Small intestine (tissue), 7 donors: Measurements from ENCODE around the gene MPP1. TPM values are rescaled to one million over a fixed set of nuclear protein-coding genes. Genes with fewer than 3 reads are reported as not detected.

Experiments used
- DNase-seq, 2 donors: peaks; one replicate each; pipeline versions ENCODE4 v3.0.0 to v3.0.0-alpha.2; 2013
- FAIRE-seq: peaks from 2 replicates; lab custom pipeline; 2012; peaks lifted over from hg19 to GRCh38; lab: Jason Lieb, UNC
- H3K27ac ChIP-seq, 3 donors: one replicate each; pipeline ENCODE4 v1.5.1; 2013; ENCODE audit warnings: low read length in 2 of 3, mild to moderate bottlenecking in 2 of 3, control low read depth in 1 of 3, inconsistent platforms in 1 of 3, low read depth in 1 of 3, moderate library complexity in 1 of 3
- H3K27me3 ChIP-seq, 3 donors: one replicate each; pipeline ENCODE4 v1.6.1; 2013; ENCODE audit warnings: low read length in 3 of 3, inconsistent platforms in 1 of 3; ENCODE audit not compliant: control insufficient read depth in 3 of 3, insufficient read depth in 3 of 3
- H3K36me3 ChIP-seq, 3 donors: one replicate each; pipeline ENCODE4 v1.6.1; 2013; ENCODE audit warnings: low read length in 3 of 3, inconsistent platforms in 1 of 3, low read depth in 1 of 3, mild to moderate bottlenecking in 1 of 3, moderate library complexity in 1 of 3; ENCODE audit not compliant: control insufficient read depth in 3 of 3, insufficient read depth in 2 of 3
- H3K4me1 ChIP-seq, 3 donors: one replicate each; pipeline ENCODE4 v1.6.1; 2013; ENCODE audit warnings: low read length in 2 of 3, inconsistent platforms in 1 of 3, low read depth in 1 of 3, mild to moderate bottlenecking in 1 of 3, moderate library complexity in 1 of 3; ENCODE audit not compliant: control insufficient read depth in 3 of 3, insufficient read depth in 2 of 3
- H3K4me3 ChIP-seq, 3 donors: one replicate each; pipeline ENCODE4 v1.5.1; 2013; ENCODE audit warnings: low read length in 3 of 3, control low read depth in 1 of 3, inconsistent platforms in 1 of 3, low read depth in 1 of 3, mild to moderate bottlenecking in 1 of 3, moderate library complexity in 1 of 3
- H3K9me3 ChIP-seq, 2 donors: one replicate each; pipeline ENCODE4 v1.6.1; 2013; ENCODE audit warnings: low read depth in 1 of 2, low read length in 1 of 2; ENCODE audit not compliant: control insufficient read depth in 2 of 2, insufficient read depth in 1 of 2
- WGBS, 3 donors: extraction: QIAGEN DNeasy Blood & Tissue Kit; methylation state at CpG; one replicate each; pipeline ENCODE4 v1.1.7; 2013; 5-methylcytosine and 5-hydroxymethylcytosine counted together
- polyA plus RNA-seq, 4 donors: library from polyadenylated mRNA; stranded (reverse) in 3 of 4; unstranded in 1 of 4; fragments of 200-250 nt in 3 of 4; fragments of 120-200 nt in 1 of 4; gene quantifications; one replicate each; pipeline versions ENCODE4 v1.2.1 to v1.2.3, GENCODE V29; 2013
- donor health status: healthy with polysubstance abuse.
- donor health status: control.
- donor health status: control.
- donor health status: Bipolar disorder and iron deficiency.
- donor health status: healthy.

The MPP1 gene
- polyA plus RNA-seq, 4 donors = 35.9 to 199 (median 87.7) TPM

DNA sequence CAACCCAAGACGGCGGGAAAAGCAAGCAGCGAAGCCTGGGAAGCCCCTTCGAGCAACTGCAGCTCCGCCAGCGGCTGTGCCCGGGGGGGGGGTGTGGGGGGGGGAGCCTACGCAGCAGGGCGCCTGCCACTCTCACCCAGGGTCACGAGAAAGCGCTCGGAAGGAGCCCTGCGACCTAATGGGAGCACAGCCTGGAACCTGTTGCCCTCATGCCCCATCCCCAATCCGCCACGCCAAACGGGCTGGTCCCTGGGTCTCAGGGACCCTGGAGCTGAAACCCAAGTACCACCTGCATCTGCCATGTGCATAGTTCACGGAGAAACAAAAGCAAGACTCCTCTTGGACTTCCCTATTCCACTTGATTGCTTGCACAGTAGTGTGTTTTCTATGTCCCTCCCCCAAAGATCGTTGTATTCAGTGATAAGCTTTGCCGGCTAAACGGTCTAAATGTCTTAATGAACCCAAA, 54.0 kb downstream of the MPP1 start:
- Histone ChIP-seq H3K4me1 (no peaks in the 10 kb centered on the region), H3K27me3 (peaks cover 0 to 35% (median 0%) of the 10 kb centered on the region in 3 donors), H3K9me3 (no peaks in the 10 kb centered on the region), H3K27ac (peak overlapping the region in 1 of 3 donors; percentile 89), H3K4me3 (peak overlapping the region in 2 of 3 donors; percentile 28 to 62), H3K36me3 (no peaks in the 10 kb centered on the region)
- WGBS, 3 donors = 11 to 36% (median 28%) methylated on average over 7 to 15 of the region's 20 CpGs
- DNase-seq (no peak), FAIRE-seq (no peak)

DNA sequence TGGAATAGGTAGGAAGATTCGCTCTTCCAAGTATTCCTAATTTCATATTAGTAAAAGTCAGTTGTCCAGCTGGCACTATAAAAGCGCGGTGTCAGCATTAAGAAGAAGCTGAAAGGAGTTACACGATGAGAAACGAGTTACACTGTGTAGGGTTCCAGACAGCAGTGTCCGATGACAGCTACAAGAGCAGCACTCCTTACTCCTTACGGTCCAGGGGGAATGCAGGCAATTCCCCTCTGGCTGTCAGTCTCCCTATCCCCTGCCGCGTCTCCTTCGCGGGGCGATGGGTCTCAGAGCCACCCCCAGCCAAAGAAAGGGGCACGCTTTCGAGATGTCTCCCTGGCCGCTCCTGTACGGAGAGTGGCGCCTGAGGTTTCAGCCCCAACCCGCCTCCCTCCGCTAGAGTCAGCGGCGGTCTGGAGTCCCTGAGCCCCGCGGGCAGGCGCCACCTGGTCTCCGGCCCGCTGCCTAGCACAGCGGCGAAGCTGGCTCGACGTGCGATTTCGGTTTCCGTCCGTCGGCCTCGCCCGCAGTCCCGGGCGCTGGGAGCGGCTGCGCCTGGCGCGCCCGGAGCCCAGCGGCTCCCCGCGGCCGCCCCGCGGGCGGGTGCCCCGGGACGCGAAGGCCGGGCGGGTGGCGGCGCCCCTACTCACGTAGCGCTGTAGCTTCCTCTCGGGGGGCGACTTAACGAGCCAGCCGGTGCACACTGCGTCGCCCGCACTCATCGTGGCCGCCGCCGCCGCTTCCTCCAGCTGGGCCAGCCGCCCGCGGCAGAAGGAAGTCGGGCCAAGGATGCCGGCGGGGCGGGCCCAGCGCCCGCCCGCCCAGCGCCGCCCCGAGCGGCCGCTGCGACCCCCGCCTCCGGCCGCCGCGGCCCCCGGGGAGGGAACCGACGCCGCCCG, 54.7 kb downstream of the MPP1 start, which contains the start of gene GAB3:
TSS of gene GAB3 (minus strand) at position 777 of the 902 bp plus-strand sequence. CDS start at position 725, 52 bp downstream.
- DNase-seq = peak; percentile 25 to 43
- Histone ChIP-seq H3K4me1 (no peaks in the 10 kb centered on the region), H3K36me3 (no peaks in the 10 kb centered on the region), H3K9me3 (no peaks in the 10 kb centered on the region), H3K27me3 (peaks cover 0 to 35% (median 0%) of the 10 kb centered on the region in 3 donors), H3K4me3 (peak within 1 kb of the TSS; percentile 28 to 62 (median 39)), H3K27ac (peak within 1 kb of the TSS; percentile 38 to 89 (median 66))
- no peak for FAIRE-seq
- 0 to 34% (median 20%) methylated on average over 12 to 98 of the region's 98 CpGs for WGBS, 3 donors

DNA sequence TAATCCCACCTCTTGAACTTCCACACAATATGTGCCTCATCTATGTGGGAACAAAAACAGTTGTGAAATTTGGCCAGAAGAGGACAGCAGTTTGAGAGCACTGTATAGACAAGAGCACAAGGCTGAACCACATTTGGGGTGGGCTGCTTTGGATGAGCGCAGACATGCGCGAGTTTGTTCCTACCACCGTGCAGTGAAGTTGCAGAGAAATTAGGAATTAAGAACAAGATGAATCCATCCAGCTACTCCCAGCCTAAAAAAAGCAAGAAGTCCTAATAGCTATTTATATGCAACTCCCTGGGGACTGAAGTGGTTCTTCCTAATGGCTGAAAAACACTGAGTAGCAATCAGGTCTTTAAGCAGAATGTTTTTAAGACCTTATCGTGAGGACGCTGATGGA, 55.4 kb downstream of the MPP1 start:
- H3K4me1 ChIP-seq = no peaks in the 10 kb centered on the region
- no peaks in the 10 kb centered on the region for H3K36me3 ChIP-seq
- DNase-seq = peak in 1 of 2 donors; percentile 2
- FAIRE-seq = no peak
- WGBS, 3 donors = 17 to 54% (median 46%) methylated on average over 6 of the region's 6 CpGs
- H3K27ac ChIP-seq = peak overlapping the region in 2 of 3 donors; percentile 38 to 89
- peaks cover 0 to 35% (median 0%) of the 10 kb centered on the region in 3 donors for H3K27me3 ChIP-seq
- peak overlapping the region in 2 of 3 donors; percentile 39 to 62 for H3K4me3 ChIP-seq
- no peaks in the 10 kb centered on the region for H3K9me3 ChIP-seq

DNA sequence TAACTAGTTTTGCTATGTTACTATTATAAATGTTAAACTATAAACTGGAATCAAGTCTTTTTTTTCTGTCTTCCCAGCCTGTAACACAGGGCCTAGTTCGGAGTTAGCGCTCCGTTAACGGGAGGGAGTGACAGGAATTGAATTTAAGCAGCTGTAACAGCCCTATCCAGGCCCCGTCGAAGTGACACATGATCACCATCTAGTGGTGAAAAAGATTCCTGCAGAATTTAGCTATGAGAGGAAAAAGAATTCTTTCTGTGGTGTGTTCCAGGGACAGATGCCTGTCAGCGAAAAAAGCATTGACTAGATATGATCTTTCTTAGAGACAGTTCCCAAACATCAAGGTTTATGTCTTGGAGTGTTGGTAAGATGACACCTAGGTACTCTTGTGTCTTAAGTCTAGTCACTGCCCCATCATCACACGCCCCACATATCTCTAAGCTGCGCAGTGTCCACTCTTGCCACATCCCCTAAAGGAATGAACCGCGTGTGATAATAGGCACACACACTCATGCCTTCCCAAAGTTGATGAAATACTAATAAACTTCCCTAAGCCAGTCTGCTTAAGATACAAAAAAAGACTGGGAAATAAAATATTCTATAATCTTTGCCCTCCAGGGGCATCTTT, 56.5 kb downstream of the MPP1 start:
- DNase-seq (peak; percentile 60 to 62), FAIRE-seq (peak; percentile 30)
- peaks cover 0 to 35% (median 0%) of the 10 kb centered on the region in 3 donors for H3K27me3 ChIP-seq
- WGBS, 3 donors = 22 to 26% (median 24%) methylated on average over 11 of the region's 11 CpGs
- H3K27ac ChIP-seq = no peak overlapping the region
- no peaks in the 10 kb centered on the region for H3K4me1 ChIP-seq
- H3K9me3 ChIP-seq = no peaks in the 10 kb centered on the region
- H3K36me3 ChIP-seq = no peaks in the 10 kb centered on the region
- H3K4me3 ChIP-seq = no peak overlapping the region

DNA sequence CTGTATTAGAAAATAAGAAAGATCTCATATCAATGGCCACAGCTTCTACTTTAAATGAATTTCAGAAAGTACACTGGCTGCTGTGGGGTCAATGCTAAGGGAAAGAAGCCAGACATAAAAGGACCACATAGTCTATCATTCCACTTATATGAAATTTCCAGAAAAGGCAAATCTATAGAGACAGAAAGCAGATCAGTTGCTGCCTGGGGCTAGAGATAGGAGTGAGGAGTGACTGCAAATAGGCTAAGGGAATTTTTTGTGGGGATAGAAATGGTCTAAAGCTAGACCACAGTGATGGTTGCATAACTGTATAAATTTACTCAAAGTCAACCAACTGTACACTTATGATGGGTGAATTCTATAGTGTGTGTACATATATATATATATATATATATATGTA, 62.7 kb downstream of the MPP1 start:
- no peak overlapping the region for H3K4me3 ChIP-seq
- FAIRE-seq (no peak), DNase-seq (no peak)
- H3K36me3 ChIP-seq = no peaks in the 10 kb centered on the region
- H3K27me3 ChIP-seq = no peaks in the 10 kb centered on the region
- no peaks in the 10 kb centered on the region for H3K4me1 ChIP-seq
- no peak overlapping the region for H3K27ac ChIP-seq
- no peaks in the 10 kb centered on the region for H3K9me3 ChIP-seq

DNA sequence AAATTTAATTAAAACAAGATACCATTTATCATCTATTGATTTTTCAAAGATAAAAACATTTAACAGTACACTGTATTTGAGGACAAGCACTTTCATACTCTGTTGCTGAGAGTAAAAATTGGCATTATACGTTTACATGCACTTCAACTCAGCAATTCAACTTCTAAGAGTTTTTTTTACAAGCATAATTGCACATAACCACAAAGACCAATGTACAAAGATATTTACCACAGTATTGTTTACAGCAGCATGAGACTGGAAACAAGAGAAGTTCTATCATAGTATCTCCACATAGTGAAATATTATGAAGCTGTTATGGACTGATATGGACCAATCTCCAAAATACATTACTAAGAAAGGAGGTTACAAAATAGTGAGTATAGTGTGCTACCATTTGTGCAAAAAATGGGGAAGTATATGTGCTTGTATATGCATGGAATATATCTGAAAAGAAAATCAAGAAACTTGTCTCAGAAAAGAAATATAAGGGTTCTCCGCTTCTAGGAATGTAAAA, 65.3 kb downstream of the MPP1 start:
- peaks cover 0 to 2% (median 0%) of the 10 kb centered on the region in 3 donors for H3K27me3 ChIP-seq
- FAIRE-seq = peak; percentile 39
- WGBS, 3 donors = 66 to 86% (median 72%) methylated on average over 2 of the region's 2 CpGs

DNA sequence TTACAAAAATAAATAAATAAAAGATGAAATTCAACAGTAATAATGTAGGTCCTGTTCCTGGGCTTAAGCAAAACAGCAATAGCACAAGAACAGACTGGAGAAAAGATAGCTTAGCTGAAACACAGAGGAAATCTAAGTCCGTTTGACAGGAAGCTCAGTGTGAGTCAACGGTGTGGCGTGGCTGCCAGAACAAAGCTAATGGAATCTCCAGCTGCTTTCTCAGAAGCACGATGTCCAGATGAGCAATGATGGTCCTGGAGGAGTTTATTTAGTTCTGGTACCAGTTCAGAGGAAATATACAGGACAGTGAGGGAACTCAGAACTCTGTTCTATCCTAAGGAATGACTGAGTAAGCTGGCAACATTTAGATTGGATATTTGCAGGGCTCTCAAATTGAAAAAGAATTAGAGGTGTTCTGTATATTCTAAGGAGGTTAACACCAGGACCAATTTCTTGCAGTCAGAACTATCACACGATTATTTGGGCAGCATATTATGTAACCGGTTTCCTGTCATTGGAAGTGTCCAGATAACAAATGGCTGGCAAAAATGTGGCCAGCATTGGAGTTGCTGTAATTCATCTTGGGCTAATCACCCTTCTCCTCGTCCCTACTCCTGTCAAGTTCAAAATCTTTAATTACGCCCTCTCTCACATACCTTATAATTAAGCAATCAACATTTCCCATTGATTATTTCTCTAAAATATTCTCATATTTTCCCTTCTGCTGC, 67.1 kb downstream of the MPP1 start:
- Histone ChIP-seq H3K36me3 (no peaks in the 10 kb centered on the region), H3K9me3 (no peaks in the 10 kb centered on the region), H3K4me3 (no peak overlapping the region), H3K27ac (peak overlapping the region in 2 of 3 donors; percentile 11 to 58), H3K27me3 (peaks cover 0 to 2% (median 0%) of the 10 kb centered on the region in 3 donors), H3K4me1 (peaks cover 0 to 4% (median 0%) of the 10 kb centered on the region in 3 donors)
- WGBS, 3 donors = 34 to 74% (median 48%) methylated on average over 8 of the region's 8 CpGs
- FAIRE-seq (no peak), DNase-seq (no peak)

More for the DNA sequence above, 65.3 kb downstream of the MPP1 start:
- Histone ChIP-seq H3K36me3 (no peaks in the 10 kb centered on the region), H3K4me3 (no peak overlapping the region), H3K9me3 (no peaks in the 10 kb centered on the region), H3K27ac (no peak overlapping the region), H3K4me1 (peaks cover 0 to 4% (median 0%) of the 10 kb centered on the region in 3 donors)
- no peak for DNase-seq
